Loucy (cell line): ENCODE measurements around the gene KRT17.
"Not testable (repeated sequence)": the region's sequence is repeated elsewhere in the genome, so short reads cannot be mapped to it uniquely, and the experiment has no call there.

Experiments
- H2AFZ ChIP-seq: fragments of 200-600 bp; sonication (generic); 2 replicates; pipeline ENCODE4 v1.6.0; 2016; ENCODE audit warnings: antibody characterized with exemption, mild to moderate bottlenecking, low read length, moderate library complexity
- H3F3A ChIP-seq: fragments of 200-600 bp; 2 replicates; pipeline ENCODE4 v1.6.0; 2016; ENCODE audit warnings: antibody characterized with exemption, low read depth, mild to moderate bottlenecking
- H3K27me3 ChIP-seq: fragments of 200-600 bp; sonication (generic); 2 replicates; pipeline ENCODE4 v1.6.1; 2014; ENCODE audit warnings: low read length, mild to moderate bottlenecking; ENCODE audit not compliant: insufficient read depth, poor library complexity, severe bottlenecking
- H3K36me3 ChIP-seq: fragments of 200-600 bp; sonication (generic); 2 replicates; pipeline ENCODE4 v1.6.1; 2016; ENCODE audit warnings: low read length; ENCODE audit not compliant: insufficient read depth
- H3K4me1 ChIP-seq: fragments of 200-600 bp; sonication (generic); 2 replicates; pipeline ENCODE4 v1.5.1; 2014; ENCODE audit warnings: low read length, mild to moderate bottlenecking; ENCODE audit not compliant: insufficient read depth, poor library complexity, severe bottlenecking
- H3K4me2 ChIP-seq: fragments of 200-600 bp; sonication (generic); 2 replicates; pipeline ENCODE4 v1.6.0; 2014; ENCODE audit warnings: antibody characterized with exemption, low read length, low read depth, mild to moderate bottlenecking; ENCODE audit not compliant: poor library complexity, severe bottlenecking
- H3K4me3 ChIP-seq: fragments of 200-600 bp; sonication (generic); 2 replicates; pipeline ENCODE4 v1.5.1; 2014; ENCODE audit warnings: low read length, mild to moderate bottlenecking, mixed read lengths; ENCODE audit not compliant: poor library complexity, severe bottlenecking
- H3K79me2 ChIP-seq: fragments of 200-600 bp; sonication (generic); 2 replicates; pipeline ENCODE4 v1.6.1; 2014; ENCODE audit warnings: low read length; ENCODE audit not compliant: insufficient read depth
- H3K9ac ChIP-seq: fragments of 200-600 bp; sonication (generic); 2 replicates; pipeline ENCODE4 v1.6.0; 2014; ENCODE audit warnings: mild to moderate bottlenecking, low read depth, low read length, moderate library complexity; ENCODE audit not compliant: poor library complexity, severe bottlenecking
- H3K9me2 ChIP-seq: fragments of 200-600 bp; sonication (generic); replicated peaks from 2 replicates; pipeline ENCODE4 v1.6.1; 2016; ENCODE audit warnings: low read depth, low read length, mixed read lengths
- H3K9me3 ChIP-seq: fragments of 200-600 bp; sonication (generic); 2 replicates; pipeline ENCODE4 v1.6.1; 2014; ENCODE audit warnings: mild to moderate bottlenecking, antibody characterized with exemption, low read length, low read depth; ENCODE audit not compliant: insufficient read depth
- H4K20me1 ChIP-seq: fragments of 200-600 bp; sonication (generic); 2 replicates; pipeline ENCODE4 v1.6.0; 2014; ENCODE audit warnings: antibody characterized with exemption, low read length, mild to moderate bottlenecking; ENCODE audit not compliant: insufficient read depth, poor library complexity, severe bottlenecking
- EZH2phosphoT487 ChIP-seq: fragments of 200-600 bp; IDR thresholded peaks from 2 replicates; pipeline ENCODE4 v1.6.1; 2018; ENCODE audit warnings: antibody characterized with exemption, mild to moderate bottlenecking, moderate library complexity, borderline replicate concordance
- TF ChIP-seq, protein P1 (sequence below): fragments of 200-600 bp; sonication (generic); conservative IDR thresholded peaks from 2 replicates; pipeline ENCODE4 v1.5.1; 2014; ENCODE audit warnings: mild to moderate bottlenecking, antibody characterized with exemption, low read length

The KRT17 gene

DNA sequence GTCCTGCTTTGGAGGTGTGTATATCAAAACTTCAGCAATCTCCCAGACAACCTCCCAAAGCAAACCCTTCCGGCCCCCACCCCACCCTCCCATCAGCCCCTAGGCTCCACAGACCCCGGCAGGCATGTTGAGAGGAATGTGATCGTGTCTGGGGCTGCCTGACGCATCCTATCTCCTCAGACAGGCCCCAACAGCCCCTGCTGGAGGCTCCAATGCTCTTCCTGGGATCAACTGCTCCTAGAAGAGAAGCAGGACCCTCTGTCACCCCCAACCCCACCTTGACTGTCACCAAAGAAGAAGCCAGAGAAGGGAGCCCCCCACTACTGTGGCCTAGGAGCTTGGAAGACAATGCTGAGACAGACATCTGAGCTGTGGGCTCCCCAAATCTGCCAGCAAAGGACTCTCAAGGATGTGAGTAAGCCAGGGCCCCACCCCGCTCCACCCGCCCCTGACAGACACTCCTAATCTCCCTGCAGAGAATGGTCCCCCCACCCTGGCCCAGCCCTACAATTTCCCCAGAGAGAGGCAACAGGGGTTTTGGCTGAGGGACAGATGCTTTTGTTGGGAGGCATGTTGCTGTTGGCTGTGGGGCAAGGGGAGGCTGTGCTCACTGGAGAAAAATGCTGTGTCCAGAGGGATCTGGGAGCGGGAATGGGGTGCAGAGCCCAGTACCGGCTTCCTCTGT lies 36.1 kb downstream of the KRT17 start:
- Histone ChIP-seq H3K36me3 (no peaks in the 10 kb centered on the region), H3K9ac (no peak overlapping the region), H4K20me1 (no peaks in the 10 kb centered on the region), H3K4me2 (no peak overlapping the region), H3K27me3 (no peaks in the 10 kb centered on the region), H3K79me2 (no peaks in the 10 kb centered on the region), H3K4me1 (no peaks in the 10 kb centered on the region), H3F3A (no peaks in the 10 kb centered on the region), H2AFZ (no peak overlapping the region), H3K4me3 (no peak overlapping the region), H3K9me2 (no peaks in the 10 kb centered on the region), H3K9me3 (no peaks in the 10 kb centered on the region)
- no peak for TF ChIP-seq EZH2phosphoT487
- TF ChIP-seq, protein P1, sequence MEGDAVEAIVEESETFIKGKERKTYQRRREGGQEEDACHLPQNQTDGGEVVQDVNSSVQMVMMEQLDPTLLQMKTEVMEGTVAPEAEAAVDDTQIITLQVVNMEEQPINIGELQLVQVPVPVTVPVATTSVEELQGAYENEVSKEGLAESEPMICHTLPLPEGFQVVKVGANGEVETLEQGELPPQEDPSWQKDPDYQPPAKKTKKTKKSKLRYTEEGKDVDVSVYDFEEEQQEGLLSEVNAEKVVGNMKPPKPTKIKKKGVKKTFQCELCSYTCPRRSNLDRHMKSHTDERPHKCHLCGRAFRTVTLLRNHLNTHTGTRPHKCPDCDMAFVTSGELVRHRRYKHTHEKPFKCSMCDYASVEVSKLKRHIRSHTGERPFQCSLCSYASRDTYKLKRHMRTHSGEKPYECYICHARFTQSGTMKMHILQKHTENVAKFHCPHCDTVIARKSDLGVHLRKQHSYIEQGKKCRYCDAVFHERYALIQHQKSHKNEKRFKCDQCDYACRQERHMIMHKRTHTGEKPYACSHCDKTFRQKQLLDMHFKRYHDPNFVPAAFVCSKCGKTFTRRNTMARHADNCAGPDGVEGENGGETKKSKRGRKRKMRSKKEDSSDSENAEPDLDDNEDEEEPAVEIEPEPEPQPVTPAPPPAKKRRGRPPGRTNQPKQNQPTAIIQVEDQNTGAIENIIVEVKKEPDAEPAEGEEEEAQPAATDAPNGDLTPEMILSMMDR: no peak

DNA sequence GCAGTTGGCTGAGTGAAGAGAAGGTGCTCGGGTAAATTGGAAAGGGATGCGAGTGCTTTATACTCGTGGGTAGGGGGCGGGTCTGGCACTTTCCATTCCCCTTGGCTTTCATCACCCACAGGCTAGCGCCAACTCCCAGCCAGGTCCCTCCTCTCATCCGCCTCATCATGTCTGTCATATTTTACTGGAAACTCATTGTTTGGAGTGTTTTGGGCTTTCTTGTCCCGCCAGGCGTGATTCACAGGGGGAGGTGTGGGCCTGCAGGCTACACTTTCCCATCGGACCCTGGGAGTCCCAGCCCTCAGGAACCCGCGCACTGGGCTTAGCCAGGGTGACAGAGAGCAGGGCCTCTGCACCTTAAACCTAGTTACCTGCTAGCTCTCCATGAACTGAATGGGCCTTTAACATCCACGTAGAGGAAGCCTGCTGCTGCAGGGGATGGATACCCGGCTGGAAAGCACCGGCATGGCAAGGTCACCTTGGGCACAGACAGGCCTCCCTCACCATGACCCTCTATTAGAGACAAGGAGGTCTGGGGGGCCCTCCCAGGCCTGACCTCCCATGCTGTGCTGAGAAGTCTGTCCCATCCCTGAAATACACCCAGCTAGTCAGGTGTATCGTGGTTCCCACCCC lies 37.4 kb downstream of the KRT17 start, which contains the start of gene KRT14:
Gene KRT14, minus strand, starts transcription at position 33 of the 633 bp plus-strand sequence. CDS start 61 bp downstream, outside the sequence.
- Histone ChIP-seq H3K4me3 (no peak within 1 kb of the TSS), H3K27me3 (no peaks in the 10 kb centered on the region), H3K9me2 (no peaks in the 10 kb centered on the region)

DNA sequence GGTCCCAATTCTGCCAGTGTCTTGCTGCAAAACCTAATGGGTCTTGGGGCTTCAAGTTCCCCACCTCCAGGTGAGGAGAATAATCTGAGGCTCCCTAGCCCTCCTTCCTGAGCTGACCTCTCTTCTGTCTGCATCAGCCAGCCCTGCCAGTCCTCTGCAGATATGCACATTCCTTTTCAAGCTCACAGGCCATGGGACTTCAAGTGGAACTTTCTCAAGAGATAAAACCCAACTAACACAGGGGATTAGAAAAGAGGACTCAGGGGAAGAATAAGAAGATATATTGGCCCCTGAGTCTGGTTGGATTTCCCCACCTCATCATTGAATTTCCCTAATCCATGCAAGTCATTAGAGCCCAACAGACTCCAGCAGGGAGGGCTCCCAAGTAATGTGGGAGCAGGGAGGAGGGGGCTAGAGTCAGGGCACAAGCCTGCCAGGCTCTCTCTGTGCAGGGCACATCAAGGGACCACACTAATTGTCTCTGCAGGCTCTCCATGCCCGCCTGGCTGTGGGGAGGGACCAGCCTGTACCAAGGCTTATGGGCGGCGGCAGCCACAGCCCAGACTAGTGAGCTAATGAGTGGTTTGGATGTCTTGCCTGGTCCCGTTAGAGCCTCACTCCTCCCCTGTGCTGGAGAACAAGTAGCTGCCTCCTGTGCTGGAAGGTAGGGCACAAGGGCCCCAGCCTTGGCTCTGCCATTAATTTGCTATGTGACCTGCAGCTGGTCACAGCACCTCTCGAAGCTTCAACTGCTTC lies 38.9 kb downstream of the KRT17 start:
- Histone ChIP-seq H3K27me3 (no peaks in the 10 kb centered on the region), H3K9me2 (no peaks in the 10 kb centered on the region), H2AFZ (no peak overlapping the region), H3K4me2 (no peak overlapping the region), H3K9me3 (no peaks in the 10 kb centered on the region), H4K20me1 (no peaks in the 10 kb centered on the region), H3K4me1 (no peaks in the 10 kb centered on the region), H3K9ac (no peak overlapping the region), H3K79me2 (no peaks in the 10 kb centered on the region), H3K36me3 (no peaks in the 10 kb centered on the region), H3F3A (no peaks in the 10 kb centered on the region), H3K4me3 (no peak overlapping the region)
- TF ChIP-seq, protein P1: no peak
- no peak for TF ChIP-seq EZH2phosphoT487

More for the DNA sequence above, 37.4 kb downstream of the KRT17 start, which contains the start of gene KRT14:
- TF ChIP-seq, protein P1: no peak
- TF ChIP-seq EZH2phosphoT487: no peak
- Histone ChIP-seq H2AFZ (no peak within 1 kb of the TSS), H3K4me2 (no peak within 1 kb of the TSS), H3F3A (no peaks in the 10 kb centered on the region), H3K4me1 (no peaks in the 10 kb centered on the region), H3K9me3 (no peaks in the 10 kb centered on the region), H3K36me3 (no peaks in the 10 kb centered on the region), H4K20me1 (no peaks in the 10 kb centered on the region), H3K79me2 (no peaks in the 10 kb centered on the region), H3K9ac (no peak within 1 kb of the TSS)

DNA sequence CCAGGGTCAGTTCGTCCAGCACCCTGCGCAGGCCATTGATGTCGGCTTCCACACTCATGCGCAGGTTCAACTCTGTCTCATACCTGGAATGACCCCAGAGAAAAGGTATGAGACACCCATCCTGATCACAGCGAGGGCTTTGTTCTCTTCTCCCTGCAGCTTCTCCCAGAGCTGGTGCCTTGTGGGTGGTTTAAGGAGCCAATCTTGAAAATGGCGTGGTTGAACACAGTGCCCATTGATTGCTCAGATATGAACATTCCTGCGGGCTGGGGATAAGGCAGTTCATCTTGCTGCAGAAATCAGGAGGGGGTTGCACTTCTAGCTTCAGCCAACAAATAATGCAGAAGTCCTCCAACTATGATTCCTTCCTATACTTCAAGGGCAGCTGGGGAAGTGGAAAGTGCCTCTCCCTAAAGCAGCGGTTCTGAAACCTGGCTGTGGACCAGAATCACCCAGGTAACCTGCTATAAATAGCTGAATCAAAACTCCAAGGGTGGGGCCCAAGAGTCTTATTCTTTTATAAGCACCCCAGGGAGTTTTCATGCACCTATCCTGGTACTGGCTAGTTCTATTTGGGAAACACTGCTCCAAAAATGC lies 39.9 kb downstream of the KRT17 start:
- not testable (repeated sequence) for H3K9me3 ChIP-seq, H3K27me3 ChIP-seq, H3K36me3 ChIP-seq, H2AFZ ChIP-seq, H3K79me2 ChIP-seq, H4K20me1 ChIP-seq, H3F3A ChIP-seq, H3K4me3 ChIP-seq, H3K4me1 ChIP-seq, H3K4me2 ChIP-seq, H3K9ac ChIP-seq, H3K9me2 ChIP-seq
